NCI-H524 treated with DMSO at 0.1 percent for 48 hours (cell line): ENCODE results near the gene PTPRJ.

Experiments used
- DNase-seq: peaks from one replicate; lab custom pipeline; 2025; lab: John Stamatoyannopoulos, UW

The PTPRJ gene

DNA sequence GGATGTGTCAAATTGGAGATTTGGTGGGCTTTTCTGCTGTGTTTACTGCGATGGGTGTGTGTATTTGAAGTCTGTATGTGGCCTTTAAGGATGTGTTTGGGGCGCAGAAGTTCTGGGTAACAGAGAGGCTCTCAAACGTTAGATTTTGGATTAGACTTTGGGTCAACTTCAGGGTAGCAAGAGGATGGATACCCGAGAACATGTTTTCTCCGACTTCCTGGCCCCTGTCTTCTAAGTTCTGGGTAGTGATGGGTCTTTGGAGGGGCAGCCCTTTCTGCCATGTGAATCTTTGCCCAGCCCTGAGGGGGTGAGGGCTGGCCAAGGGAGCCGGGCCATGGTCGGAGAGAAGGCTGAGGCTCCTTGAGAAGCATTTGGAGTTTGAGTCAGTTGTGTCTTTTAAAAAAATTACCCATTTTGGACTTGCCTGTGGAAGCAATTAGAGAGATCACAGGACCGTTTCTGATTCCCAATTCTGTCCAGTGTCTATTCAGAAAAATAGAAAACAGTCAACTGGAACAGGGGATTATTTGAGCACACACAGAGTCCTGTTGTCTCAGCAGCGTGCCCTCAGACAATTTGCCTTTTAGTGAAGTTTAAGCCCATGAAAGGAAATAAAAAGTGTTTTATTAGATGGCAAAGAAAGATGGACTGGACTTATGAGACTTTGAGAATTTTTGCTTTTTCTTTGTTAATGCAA is 114.4 kb downstream of the PTPRJ start:
- DNase-seq = no peak

DNA sequence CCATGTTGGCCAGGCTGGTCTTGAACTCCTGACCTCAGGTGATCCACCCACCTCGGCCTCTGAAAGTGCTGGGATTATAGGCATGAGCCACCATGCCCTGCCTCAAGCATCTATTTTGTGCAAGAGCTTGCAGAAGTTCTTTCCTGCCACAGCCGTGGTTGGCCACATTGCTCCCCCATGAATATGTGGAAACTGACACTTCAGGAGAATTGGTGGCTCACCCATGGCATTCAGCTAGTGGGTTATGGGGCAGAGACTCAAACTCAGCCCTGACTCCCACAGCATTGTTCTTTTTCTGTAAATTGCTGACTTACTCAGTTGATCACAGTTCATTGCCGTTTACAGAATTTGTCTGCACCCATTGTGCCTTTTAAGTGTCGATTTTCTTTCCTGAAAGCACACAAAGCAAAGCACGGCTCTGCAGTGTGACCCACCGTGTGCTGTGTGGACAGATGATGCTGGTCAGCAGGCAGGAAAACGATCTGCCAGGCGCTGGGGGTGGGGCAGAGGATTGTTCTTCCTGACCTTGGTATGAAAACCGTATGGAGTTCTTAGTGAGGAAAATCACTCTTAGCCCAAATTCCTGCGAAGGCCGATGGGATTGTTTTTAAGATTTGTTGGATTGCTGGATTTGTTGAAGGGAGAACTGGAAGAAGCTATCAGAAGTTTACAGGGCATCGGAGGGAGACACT is 115.6 kb downstream of the PTPRJ start:
- no peak for DNase-seq

DNA sequence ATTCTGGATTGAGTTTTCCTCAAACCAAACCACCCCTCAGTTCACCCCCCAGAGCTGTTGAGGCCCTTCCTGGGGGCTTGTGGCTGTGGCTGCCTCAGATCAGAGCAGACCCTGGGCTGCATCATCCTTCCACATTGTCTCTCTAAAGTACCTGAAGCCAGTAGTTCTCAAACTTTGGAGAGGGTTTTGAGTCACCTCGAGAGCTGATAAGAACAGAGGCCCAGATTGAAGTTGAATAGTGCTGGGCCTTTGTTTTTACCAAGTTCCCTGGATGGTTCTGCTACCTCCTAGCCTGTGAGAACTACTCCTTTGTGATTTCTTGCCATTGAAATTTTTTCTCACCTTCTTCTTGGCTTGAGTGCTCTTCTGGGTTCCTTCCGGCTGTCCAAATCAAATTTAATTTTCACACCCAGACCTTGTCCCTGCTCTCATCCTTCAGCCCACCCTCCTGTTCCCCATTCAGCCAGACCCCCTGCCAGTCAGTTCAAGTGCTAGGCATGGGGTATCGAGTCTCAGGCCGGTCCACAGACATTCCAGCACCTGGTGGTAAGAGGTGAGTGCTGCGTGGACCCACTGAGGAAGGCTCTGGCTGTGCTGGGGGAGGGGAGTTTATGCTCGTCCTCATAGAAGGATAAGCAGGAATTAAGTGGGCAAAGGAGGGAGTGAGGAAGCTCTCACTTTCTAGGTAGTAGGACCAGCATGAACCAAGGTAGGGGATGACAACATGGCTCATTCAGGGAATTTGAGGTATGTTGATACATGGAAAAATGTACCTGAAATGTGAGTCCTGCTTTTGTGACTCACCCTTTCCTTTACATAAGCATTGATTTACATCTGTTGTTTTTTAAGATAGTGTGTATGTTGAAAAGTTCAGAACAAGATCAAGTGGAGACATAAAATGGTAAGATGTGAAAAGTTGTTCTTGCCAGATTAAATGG is 116.5 kb downstream of the PTPRJ start:
- no peak for DNase-seq

DNA sequence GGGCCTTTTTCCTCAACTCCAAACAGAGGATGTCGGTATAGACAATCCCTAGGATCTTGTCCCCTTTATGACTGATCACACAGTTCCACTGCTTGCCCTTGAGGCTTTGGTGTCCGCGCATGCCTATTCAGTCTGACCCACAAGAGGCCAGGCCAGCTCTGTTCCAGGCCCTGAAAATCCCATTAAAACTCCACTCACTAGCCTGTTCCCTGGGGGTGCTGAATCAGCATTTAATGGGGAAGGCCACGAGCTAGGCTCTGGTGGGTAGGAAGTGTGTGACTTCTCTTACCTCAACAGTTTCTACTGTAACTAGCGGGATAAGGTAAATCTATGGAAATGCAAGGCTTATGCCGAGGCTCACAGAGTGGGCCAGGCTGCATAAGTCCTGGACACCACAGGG is 117.7 kb downstream of the PTPRJ start:
- no peak for DNase-seq

DNA sequence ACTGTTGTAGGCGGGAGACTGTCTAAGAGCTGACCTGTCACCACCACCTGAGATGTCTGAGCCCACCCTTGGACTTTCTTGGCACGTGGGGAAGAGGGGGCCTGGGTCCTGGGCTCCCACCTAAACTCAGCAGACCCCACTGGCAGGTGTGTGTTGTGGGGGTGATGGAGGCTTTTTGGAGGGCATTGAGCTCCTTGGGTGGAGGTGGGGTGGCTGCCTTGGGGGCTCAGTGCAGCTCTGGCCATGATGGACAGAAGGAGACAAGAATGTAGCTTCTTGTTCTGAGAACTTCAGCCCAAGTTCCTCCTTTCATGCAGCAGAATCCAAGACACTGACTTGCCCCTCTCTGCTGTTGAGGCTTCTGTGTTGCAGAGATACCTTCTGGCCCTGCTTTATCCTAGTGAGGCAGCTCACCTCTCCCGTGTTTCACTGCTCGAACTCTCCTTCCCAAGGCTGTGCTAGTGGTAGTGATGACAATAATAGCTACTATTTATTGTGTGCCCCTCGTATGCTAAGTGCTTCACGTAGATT is 119.6 kb downstream of the PTPRJ start:
- DNase-seq = no peak

DNA sequence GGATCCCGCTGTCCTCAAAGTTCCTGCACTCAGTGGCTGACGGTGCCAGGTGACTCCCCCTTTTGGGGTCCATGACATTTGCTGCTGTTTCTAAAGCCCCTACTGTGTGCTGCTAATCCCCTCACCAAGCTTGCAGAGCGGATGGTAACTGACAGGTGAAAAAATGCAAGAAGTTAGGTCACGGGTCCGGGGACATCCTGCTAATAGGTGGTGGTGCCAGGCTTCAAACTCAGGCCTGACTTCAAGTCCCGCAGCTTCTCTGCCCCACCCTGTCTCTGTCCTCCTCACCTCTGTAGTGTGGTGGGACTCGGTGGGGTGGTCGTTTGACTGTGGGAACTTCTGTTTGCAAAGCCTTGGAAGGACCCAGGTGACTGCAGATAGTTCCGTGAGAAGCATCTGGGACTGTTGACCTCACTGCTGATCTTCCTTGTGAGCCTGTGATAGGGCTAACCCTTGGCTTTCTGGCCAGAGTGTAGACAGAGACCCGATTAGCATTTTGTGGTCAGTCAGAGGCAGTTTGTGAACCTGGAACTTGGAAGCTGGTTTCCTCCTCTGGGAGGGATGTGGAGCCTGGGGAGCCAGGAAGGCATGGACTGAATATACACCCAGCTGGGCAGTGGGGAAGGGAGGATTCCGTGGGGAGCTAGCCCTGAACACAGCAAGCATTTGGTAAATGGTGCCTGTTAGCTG is 120.8 kb downstream of the PTPRJ start:
- DNase-seq = no peak

DNA sequence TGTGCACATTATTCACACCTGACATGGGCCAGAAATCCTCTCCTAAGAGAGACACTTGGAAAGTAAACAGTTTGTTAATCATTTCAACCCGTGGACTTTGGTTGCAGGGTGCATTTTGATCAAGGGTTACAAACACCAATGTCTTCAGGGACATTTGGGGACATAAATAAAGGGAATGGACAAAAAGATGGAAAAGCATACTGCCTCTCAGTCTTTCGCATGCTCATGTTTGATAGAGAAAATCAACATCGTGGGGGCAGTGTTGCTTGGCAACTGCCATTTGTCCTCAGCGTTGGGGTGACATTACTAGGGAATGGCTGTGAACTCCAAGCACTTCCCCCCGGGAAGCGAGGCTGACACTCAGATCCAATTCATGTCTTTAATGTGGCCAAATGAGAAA is 121.6 kb downstream of the PTPRJ start:
- no peak for DNase-seq

DNA sequence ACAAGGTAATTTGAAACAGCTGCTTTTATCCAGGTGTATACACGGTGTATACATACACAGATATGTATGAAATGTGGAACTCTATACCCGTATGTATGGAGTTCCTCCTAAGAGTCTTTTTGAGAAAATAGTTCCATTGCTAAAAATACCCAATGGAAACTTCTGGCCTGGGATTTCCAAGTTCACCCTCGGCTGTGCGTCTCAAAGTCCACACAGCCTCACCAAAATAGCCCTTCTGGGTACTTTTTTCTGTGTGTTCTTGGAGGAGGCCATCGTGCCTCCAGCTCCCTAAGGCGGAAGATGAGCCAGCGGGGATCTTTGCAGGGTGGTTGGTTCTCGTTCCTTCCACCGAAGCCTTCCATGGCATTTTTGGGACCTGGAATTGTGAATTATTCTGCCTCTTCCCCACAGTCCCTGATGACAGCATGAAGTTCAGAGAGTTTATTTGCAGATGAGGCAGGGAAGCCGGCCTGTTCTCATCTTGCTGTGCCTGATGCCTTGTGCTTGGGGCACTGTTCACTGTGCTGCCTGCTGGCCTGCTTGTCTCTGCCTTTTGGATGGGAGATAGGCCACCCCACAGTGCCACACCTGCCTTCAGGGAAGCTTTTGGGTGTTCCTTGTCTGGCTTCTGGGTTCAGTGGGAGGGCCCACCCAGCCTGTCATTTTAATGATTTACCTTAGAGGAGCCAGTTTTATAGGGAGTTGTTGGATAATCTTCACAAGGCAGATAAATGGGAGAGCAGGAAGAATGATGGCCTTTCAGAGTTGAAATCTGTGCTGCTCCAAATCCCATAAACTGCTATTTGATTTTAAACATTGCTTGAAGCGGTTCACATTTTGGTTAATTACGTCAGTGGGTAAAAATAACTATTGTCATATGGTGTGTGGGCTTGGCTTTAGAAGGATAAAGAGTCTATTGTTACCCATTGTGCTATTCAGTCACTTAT is 123.5 kb downstream of the PTPRJ start:
- DNase-seq = no peak

DNA sequence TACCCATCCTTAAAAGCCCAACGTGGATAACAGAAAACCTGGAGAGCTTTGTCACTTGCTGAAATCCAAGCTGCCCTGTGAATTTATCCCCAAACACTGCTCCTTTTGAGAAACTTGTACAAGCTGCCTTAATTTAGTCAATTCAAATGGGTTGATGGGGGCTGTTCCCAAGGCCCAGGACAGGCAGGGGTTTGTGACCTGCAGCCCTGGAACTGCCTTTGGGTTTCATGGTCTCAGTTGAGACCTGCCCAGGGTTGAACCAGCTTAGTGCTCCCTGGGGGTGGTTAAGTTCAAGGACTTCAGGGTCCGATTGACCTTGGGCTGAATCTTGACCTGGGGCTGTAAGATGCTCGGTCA is 124.2 kb downstream of the PTPRJ start:
- no peak for DNase-seq

DNA sequence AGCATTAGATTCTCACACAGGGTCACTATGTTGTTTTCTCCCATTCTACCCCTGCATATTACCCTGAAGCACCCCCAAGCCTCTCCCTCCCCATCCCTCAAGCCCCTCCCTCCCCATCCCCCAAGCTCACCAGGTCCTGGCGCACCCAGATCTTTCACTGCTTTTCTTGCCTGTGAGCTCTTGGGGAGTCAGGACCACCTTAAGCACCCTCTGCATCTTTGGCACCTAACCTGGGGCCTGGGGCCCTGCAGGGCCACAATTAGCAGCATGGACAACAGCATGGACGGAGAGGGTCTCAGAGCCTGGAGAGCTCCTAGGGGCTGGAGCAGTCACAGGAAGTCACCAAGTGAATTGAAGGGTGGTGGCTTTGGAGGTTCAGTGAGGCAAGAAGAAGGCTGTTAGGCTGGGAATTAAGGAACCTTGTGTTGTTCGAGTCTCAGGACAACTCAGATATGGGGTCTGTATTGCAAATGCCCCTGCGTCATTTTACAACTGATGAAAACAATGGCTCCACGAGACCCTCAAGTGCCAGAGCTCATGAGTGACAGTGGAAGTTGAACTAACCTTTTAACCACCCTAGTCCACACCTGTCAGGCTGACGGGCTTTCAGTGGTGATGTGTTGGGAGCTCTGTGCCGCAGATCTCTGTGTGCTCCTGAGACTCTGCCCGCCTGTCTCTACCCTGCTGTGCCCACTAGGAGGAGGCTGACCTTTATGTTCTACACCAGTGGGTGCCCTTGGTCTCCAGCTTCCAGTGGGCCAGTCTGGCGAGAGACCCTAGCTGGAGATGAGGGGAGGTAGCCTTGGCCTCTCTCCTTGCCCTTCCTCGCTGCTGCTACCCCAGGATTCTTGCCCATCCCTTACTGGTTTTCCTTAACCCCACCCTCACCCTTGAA is 125.0 kb downstream of the PTPRJ start:
- no peak for DNase-seq

DNA sequence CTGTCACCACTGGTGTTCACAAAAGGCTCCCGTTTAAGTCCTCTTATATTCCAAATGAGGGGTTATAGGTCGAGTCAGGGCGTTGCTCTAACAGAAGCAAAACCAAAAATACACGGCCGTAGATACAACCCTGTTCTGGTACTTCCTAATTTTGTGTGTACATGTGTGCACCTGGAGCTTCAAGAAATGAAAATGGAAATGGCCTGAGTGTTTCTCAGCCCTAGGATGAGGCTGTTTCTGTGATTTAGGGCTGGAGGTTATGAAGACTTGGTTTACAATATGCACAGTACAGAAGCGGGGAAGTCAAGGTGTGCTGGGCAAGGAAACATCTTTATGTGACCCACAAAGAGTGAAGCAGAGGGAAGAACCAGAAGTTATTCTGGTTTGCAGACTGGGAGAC is 125.8 kb downstream of the PTPRJ start:
- no peak for DNase-seq

DNA sequence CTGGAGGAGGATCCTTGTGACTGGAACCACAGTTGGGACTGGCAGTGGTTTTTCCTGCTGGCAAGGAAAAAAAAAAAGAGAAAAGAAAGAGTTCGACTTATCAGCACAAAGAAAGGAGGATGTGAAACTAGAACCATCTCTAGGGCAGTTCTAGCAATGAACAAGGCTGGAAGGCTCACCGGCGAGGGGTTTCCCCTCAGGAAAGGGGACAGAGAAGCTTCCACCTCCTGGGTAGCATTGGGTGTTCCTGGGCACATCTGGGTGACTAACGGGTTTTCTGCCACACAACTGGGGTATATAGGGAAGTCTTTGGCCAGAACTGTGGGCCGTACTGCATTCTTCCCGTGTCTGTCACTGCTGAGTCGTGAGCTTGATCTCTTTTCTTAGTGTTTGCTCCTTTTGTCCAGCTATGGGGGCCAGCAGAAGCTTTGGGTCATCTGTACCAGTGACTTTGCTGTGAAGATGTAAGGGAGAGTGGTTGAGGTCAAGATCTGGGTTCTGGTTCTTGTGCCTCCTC is 126.9 kb downstream of the PTPRJ start:
- DNase-seq = no peak

DNA sequence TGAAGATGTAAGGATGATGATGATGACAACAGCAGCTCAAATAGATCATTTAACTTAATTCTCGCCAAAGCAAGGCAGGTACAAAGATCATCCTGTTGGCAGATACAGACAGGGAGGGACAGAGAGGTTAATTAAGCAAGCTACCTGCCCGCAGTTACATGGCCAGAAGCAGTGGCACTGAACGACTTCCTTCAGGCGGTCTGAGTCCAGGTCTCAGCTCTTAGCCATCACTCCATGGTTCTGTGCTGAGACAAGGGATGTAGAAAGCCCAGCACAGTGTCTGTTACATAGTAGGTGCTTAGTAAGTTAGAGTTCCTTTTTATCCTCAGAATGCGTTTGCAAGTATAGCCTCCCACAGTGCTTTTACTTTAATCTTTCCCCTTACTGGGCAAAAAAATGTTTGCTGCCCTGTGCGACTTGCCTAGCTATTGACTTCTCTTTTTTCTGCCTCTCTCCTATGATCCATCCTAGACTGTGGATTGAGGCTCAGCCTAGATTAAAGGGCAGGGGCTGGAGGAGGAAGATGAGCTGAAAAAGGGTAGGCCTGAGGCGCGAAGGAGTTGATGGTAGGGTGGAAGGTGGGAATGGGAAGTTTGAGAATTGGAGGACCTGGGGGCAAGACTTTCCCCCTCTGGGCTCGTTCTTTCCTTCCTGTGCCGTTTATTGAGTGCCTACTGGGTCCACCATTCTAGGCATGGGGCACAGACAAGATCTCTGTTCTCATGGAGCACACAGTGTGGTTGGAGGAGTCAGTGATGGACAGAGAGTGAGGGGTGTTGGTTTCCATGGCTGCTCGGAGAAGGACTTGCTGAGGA is 128.1 kb downstream of the PTPRJ start:
- no peak for DNase-seq

DNA sequence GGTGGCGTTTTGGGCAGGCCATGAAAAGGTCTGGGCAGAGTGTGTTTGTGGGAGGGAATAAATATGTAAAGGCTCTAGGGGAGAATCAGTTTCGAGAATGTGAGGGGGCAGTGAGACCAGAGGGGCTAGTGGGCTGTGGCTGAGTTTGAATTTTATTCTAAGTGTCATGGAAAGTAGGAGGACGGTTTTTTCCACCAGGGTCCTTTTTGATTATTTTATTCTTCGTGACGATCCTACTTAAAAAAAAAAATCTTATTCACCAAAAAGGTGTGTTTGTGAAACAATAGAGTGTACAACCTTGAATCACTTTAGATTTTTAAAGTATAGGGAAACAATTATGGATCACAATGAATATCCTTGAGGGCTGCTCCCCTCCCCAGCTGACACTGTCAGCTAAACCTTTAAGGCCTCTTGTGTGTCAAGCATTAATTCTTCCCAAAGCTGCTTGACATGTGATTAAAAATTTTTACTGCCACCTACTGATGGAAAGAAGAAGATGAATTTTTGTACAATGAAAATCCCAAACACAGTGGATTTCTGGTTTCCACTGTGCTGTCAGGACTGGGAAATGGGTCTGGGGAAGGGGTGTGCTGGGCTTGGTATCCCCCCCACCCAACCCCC is 128.8 kb downstream of the PTPRJ start:
- peak; percentile 60 for DNase-seq

DNA sequence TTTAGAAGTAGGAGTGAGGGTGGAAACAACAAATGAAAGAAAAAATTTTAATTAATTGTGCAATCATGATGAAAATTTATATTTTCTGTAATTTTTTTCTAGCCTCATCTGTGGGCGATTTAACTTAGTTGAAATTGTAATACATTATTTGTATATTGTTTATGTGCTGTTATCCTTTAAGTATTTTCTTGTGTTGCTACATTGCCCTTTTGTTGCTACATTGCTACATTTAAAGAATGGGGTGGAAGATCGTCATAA is 130.1 kb downstream of the PTPRJ start:
- DNase-seq = no peak

DNA sequence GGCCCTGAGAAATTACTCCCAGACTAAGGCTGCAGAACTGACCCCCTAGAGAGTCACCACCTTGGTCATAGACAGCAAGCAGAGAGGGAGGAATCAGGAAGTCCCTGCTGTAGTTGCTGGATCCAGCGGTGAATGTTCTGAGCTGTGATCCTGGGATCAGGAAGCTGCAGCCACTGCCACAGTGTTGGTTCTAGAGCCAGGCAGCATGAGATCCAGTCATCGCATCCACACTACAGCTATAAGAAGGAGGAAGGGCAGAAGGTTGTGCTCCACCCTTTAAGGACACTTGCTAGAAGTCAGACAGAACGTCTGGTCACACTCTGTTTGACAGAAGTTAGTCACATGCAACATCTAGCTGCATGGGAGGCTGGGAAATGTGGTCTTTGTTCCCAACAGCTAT is 131.5 kb downstream of the PTPRJ start:
- no peak for DNase-seq

DNA sequence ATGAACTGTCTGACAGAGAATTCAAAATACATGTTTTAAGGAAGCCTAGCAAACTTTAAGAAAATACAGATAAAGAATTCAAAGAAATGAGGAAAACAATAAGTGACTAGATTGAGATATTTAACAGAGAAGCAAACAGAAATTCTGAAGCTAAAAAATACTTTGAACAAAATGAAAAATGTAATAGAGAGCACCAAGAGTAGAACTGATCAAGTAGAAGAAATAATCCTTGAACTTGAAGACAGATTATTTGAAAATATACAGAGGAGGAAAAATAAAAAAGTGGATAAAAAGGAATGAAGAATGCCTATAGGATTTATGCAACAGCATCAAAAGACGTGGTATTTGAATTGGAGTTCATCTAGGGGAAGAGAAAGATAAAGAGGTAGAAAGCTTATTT is 134.4 kb downstream of the PTPRJ start:
- no peak for DNase-seq

DNA sequence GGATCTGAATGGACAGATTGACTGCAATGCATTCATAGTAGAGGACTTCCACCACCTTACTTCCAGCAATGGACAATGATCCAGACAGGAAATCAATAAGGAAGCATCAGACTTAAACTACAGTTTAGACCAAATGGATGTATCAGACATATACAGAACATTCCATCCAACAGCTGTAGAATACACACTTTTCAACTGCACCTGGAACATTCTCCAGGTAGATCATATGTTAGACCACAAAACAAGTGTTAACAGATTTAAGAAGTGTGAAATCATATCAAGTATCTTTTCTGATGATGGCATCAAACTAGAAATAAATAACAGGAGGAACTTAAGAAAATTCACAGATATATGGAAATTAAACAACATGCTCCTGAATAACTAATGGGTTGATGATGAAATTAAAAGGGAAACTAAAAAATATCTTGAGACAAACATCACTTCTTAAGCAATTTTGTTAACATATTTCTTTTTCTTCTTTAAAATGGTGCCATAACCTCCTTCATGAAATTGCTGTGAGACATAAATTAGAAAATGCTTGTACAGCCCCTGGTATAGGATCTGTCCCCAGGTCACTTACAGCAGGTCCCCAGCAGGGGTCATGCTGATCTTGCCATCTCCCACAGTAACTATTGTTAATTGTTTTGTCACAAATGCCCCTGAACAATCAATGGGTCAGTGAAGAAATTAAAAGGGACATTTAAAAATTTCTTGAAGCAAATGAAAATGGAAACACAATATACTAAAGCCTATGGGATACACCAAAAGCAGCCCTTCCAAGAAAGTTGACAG is 136.3 kb downstream of the PTPRJ start:
- DNase-seq = no peak
